HG03045 (cell line): ENCODE data around the gene GPR68.
"Not testable (repeated sequence)": the region's sequence is repeated elsewhere in the genome, so short reads cannot be mapped to it uniquely, and the experiment has no call there.

Experiments used
- ATAC-seq: cut with Tn5 transposase; IDR thresholded peaks from one replicate; pipeline ENCODE4 v1.9.1; 2021; ENCODE audit warnings: mild to moderate bottlenecking, moderate library complexity; ENCODE audit not compliant: unreplicated experiment

The GPR68 gene

GRCh38 chr14:91254461-91254860 lies 10.0 kb upstream of the GPR68 start:
- no peak for ATAC-seq

- no peak for ATAC-seq
Observed at GRCh38 chr14:91253795-91254323, 9.4 kb upstream of the GPR68 start.

GRCh38 chr14:91252871-91253794 lies 8.6 kb upstream of the GPR68 start:
- peak; percentile 36 for ATAC-seq

- ATAC-seq, result no peak
Observed at GRCh38 chr14:91250912-91251311, 6.4 kb upstream of the GPR68 start.

GRCh38 chr14:91249841-91250616 lies 5.5 kb upstream of the GPR68 start:
- ATAC-seq, result peak; percentile 73

GRCh38 chr14:91246051-91246852 lies 1.7 kb upstream of the GPR68 start:
- ATAC-seq, result no peak

GRCh38 chr14:91245616-91246015 lies 1.1 kb upstream of the GPR68 start:
- not testable (repeated sequence) for ATAC-seq

- no peak for ATAC-seq
Observed at GRCh38 chr14:91245029-91245428, 525 bp upstream of the GPR68 start.

GRCh38 chr14:91243074-91243471 lies 1.4 kb downstream of the GPR68 start:
- no peak for ATAC-seq

GRCh38 chr14:91242635-91243034 lies 1.9 kb downstream of the GPR68 start:
- no peak for ATAC-seq

- ATAC-seq, result no peak
Observed at GRCh38 chr14:91241863-91242262, 2.6 kb downstream of the GPR68 start.

- no peak for ATAC-seq
Observed at GRCh38 chr14:91238661-91239060, 5.8 kb downstream of the GPR68 start.

- no peak for ATAC-seq
Observed at GRCh38 chr14:91238085-91238484, 6.4 kb downstream of the GPR68 start.

GRCh38 chr14:91237219-91237618 lies 7.3 kb downstream of the GPR68 start:
- ATAC-seq, result no peak

- no peak for ATAC-seq
Observed at GRCh38 chr14:91235841-91236240, 8.7 kb downstream of the GPR68 start.

GRCh38 chr14:91234791-91235114 lies 9.8 kb downstream of the GPR68 start:
- no peak for ATAC-seq

GRCh38 chr14:91233936-91234790 lies 10.3 kb downstream of the GPR68 start:
- no peak for ATAC-seq

GRCh38 chr14:91232603-91233002 lies 11.9 kb downstream of the GPR68 start:
- no peak for ATAC-seq

GRCh38 chr14:91232052-91232451 lies 12.5 kb downstream of the GPR68 start:
- no peak for ATAC-seq

- ATAC-seq, result no peak
Observed at GRCh38 chr14:91231446-91231845, 13.1 kb downstream of the GPR68 start.
